ENCODE data around the gene PKD1L1. TPM values are rescaled to one million over a fixed set of nuclear protein-coding genes. Genes with fewer than 3 reads are reported as not detected.

The PKD1L1 gene
- total RNA-seq, 2 donors from 2014 or later: 0.59 to 40.9 TPM

- 64% methylated on average over 4 of the region's 4 CpGs for WGBS
- Histone ChIP-seq H3K27me3 (replicated peaks; ENCODE audit: insufficient read depth) (no peaks in the 10 kb centered on the region), H3K27ac (no peak overlapping the region), H3K36me3 (no peaks in the 10 kb centered on the region), H3K9me3 (no peaks in the 10 kb centered on the region), H3K4me1 (replicated peaks) (no peaks in the 10 kb centered on the region), H3K4me3 (no peak overlapping the region)
- intact Hi-C loops (cut with DNase I): no loop called here
- TF ChIP-seq POLR2AphosphoS5 (IDR thresholded peaks at IDR 0.05) (no peak), CTCF (IDR thresholded peaks at IDR 0.05) (no peak), POLR2A (IDR thresholded peaks at IDR 0.05) (no peak)
- DNase-seq (ENCODE audit: low spot score): no peak
Observed at GRCh38 chr7:47827871-47828270, 120.4 kb downstream of the PKD1L1 start.

GRCh38 chr7:47827351-47827756, 120.9 kb downstream of the PKD1L1 start:
- intact Hi-C loops (cut with DNase I): no loop called here
- no peaks in the 10 kb centered on the region for H3K27me3 ChIP-seq (replicated peaks; ENCODE audit: insufficient read depth)
- no peaks in the 10 kb centered on the region for H3K36me3 ChIP-seq
- H3K4me3 ChIP-seq: no peak overlapping the region
- 39% methylated on average over 8 of the region's 8 CpGs for WGBS
- no peak for DNase-seq (ENCODE audit: low spot score)
- no peaks in the 10 kb centered on the region for H3K9me3 ChIP-seq
- TF ChIP-seq POLR2AphosphoS5 (IDR thresholded peaks at IDR 0.05): no peak
- no peaks in the 10 kb centered on the region for H3K4me1 ChIP-seq (replicated peaks)
- H3K27ac ChIP-seq: no peak overlapping the region

DNA sequence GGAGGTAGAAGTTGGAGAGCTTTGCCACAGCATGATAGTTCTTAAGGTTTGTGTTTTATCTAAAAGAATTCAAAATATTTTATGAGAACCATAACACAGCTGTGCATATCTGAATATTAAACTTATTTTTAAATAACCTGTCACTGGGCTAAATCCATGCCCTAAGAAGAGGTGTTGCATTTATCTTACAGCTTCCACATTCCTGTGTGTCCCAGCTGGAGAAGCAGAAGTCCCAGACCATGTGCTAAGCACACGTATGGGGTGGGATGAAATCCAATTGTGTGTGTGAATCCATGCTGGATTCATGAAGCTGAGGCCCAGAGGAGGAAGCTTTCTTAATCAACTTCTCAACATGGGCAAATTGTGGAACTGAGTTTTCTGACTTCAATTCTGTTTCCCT, 121.5 kb downstream of the PKD1L1 start:
- Histone ChIP-seq H3K36me3 (no peaks in the 10 kb centered on the region), H3K4me3 (no peak overlapping the region), H3K27ac (no peak overlapping the region), H3K4me1 (replicated peaks) (no peaks in the 10 kb centered on the region), H3K27me3 (replicated peaks; ENCODE audit: insufficient read depth) (no peaks in the 10 kb centered on the region), H3K9me3 (no peaks in the 10 kb centered on the region)
- intact Hi-C loops (cut with DNase I): no loop called here
- no peak for DNase-seq (ENCODE audit: low spot score)
- 38% methylated on average over 1 of the region's 1 CpG for WGBS
- no peak for TF ChIP-seq POLR2AphosphoS5 (IDR thresholded peaks at IDR 0.05)

DNA sequence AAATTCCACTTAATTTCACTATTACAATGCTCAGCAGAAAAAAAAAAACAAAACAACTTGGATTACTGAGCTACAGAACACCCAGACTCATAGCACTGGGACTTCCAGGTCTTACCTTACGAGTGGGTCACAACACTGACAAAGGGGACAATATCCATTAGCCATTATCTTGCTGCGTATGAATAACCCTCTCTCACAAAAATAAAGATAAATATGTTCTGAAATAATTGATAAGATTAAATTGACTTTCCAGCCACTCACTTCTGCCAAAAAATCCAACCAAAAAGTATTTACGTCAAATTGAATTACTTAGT, 128.7 kb downstream of the PKD1L1 start:
- H3K4me1 ChIP-seq (replicated peaks): no peaks in the 10 kb centered on the region
- DNase-seq (ENCODE audit: low spot score): no peak
- no peak overlapping the region for H3K27ac ChIP-seq
- no peak overlapping the region for H3K4me3 ChIP-seq
- no peaks in the 10 kb centered on the region for H3K9me3 ChIP-seq
- no peaks in the 10 kb centered on the region for H3K36me3 ChIP-seq
- no peak for TF ChIP-seq POLR2A (IDR thresholded peaks at IDR 0.05)
- TF ChIP-seq CTCF (IDR thresholded peaks at IDR 0.05): no peak
- no peak for TF ChIP-seq POLR2AphosphoS5 (IDR thresholded peaks at IDR 0.05)
- 94% methylated on average over 3 of the region's 3 CpGs for WGBS
- intact Hi-C loops (cut with DNase I): loop anchor here (2.0 to 5.0 kb wide), 2 partner anchors 382 to 551 kb away; no protein-coding TSS in a partner anchor
- no peaks in the 10 kb centered on the region for H3K27me3 ChIP-seq (replicated peaks; ENCODE audit: insufficient read depth)

- DNase-seq (ENCODE audit: low spot score): peak; percentile 54
- intact Hi-C loops (cut with DNase I): loop anchor here (2.0 to 5.0 kb wide), 2 partner anchors 382 to 550 kb away; no protein-coding TSS in a partner anchor
- Histone ChIP-seq H3K27ac (no peak overlapping the region), H3K9me3 (no peaks in the 10 kb centered on the region), H3K4me1 (replicated peaks) (no peaks in the 10 kb centered on the region), H3K27me3 (replicated peaks; ENCODE audit: insufficient read depth) (no peaks in the 10 kb centered on the region), H3K4me3 (no peak overlapping the region), H3K36me3 (no peaks in the 10 kb centered on the region)
- WGBS: 24% methylated on average over 6 of the region's 6 CpGs
- TF ChIP-seq POLR2AphosphoS5 (IDR thresholded peaks at IDR 0.05): peak; percentile 18
- no peak for TF ChIP-seq POLR2A (IDR thresholded peaks at IDR 0.05)
- TF ChIP-seq CTCF (IDR thresholded peaks at IDR 0.05): peak; percentile 81 to 94 (median 92)
Observed at GRCh38 chr7:47818796-47819606, 129.3 kb downstream of the PKD1L1 start.

GRCh38 chr7:47817917-47818316, 130.3 kb downstream of the PKD1L1 start:
- Histone ChIP-seq H3K36me3 (no peaks in the 10 kb centered on the region), H3K4me1 (replicated peaks) (no peaks in the 10 kb centered on the region), H3K27me3 (replicated peaks; ENCODE audit: insufficient read depth) (no peaks in the 10 kb centered on the region), H3K4me3 (no peak overlapping the region), H3K9me3 (no peaks in the 10 kb centered on the region), H3K27ac (no peak overlapping the region)
- DNase-seq (ENCODE audit: low spot score): no peak
- intact Hi-C loops (cut with DNase I): loop anchor here (2.0 to 5.0 kb wide), 2 partner anchors 381 to 549 kb away; no protein-coding TSS in a partner anchor
- 83% methylated on average over 3 of the region's 3 CpGs for WGBS
- TF ChIP-seq POLR2AphosphoS5 (IDR thresholded peaks at IDR 0.05): no peak
- no peak for TF ChIP-seq POLR2A (IDR thresholded peaks at IDR 0.05)
- TF ChIP-seq CTCF (IDR thresholded peaks at IDR 0.05): no peak

Measured in prostate gland (tissue), 2 donors.